ENCODE data around the gene EIF5A2. TPM values are rescaled to one million over a fixed set of nuclear protein-coding genes. Genes with fewer than 3 reads are reported as not detected.

The EIF5A2 gene
- polyA plus RNA-seq, 1 donor from 2014 or later = 0.94 TPM

DNA sequence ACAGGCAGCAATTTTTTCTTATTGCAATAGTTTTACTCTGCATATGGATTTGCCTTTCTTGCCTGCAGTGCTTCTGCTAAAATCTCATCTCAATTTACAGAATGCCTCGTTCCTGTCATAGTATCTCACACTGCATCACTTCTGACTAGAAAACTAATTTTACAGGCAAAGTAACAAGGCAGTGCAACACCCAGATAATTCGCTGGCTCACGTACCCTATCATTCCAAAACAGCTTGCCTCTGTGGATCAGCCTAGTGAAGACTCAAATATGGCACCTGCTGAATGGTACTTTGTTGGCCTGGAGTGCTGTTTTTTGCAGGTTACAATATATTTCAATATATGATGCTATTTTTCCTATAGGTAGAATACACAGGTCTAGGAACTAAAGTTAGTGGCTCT, 5.3 kb downstream of the EIF5A2 start:
- H3K27me3 ChIP-seq (ENCODE audit: insufficient read depth, low read depth, low read length) = peaks cover 6% of the 10 kb centered on the region
- H3K79me2 ChIP-seq (replicated peaks; ENCODE audit: insufficient read depth, low read length) = no peaks in the 10 kb centered on the region
- H3K4me3 ChIP-seq (ENCODE audit: low read length) = no peak overlapping the region
- no peak overlapping the region for H3K9ac ChIP-seq (ENCODE audit: low read length)
- no peaks in the 10 kb centered on the region for H3K9me3 ChIP-seq (ENCODE audit: low read length)
- no peak overlapping the region for H3K27ac ChIP-seq (ENCODE audit: low read length)
- TF ChIP-seq, protein P1, sequence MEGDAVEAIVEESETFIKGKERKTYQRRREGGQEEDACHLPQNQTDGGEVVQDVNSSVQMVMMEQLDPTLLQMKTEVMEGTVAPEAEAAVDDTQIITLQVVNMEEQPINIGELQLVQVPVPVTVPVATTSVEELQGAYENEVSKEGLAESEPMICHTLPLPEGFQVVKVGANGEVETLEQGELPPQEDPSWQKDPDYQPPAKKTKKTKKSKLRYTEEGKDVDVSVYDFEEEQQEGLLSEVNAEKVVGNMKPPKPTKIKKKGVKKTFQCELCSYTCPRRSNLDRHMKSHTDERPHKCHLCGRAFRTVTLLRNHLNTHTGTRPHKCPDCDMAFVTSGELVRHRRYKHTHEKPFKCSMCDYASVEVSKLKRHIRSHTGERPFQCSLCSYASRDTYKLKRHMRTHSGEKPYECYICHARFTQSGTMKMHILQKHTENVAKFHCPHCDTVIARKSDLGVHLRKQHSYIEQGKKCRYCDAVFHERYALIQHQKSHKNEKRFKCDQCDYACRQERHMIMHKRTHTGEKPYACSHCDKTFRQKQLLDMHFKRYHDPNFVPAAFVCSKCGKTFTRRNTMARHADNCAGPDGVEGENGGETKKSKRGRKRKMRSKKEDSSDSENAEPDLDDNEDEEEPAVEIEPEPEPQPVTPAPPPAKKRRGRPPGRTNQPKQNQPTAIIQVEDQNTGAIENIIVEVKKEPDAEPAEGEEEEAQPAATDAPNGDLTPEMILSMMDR (IDR thresholded peaks at IDR 0.05; ENCODE audit: poor library complexity, severe bottlenecking) = no peak
- H3F3A ChIP-seq (ENCODE audit: insufficient read depth, low read length, poor library complexity, severe bottlenecking) = no peaks in the 10 kb centered on the region
- H3K9me2 ChIP-seq (ENCODE audit: insufficient read depth, low read length) = no peaks in the 10 kb centered on the region
- no peak overlapping the region for H2AFZ ChIP-seq (ENCODE audit: low read depth, low read length)
- no peaks in the 10 kb centered on the region for H3K36me3 ChIP-seq (ENCODE audit: insufficient read depth, low read length)
- H4K20me1 ChIP-seq (ENCODE audit: insufficient read depth) = no peaks in the 10 kb centered on the region
- H3K4me2 ChIP-seq (ENCODE audit: low read length) = no peak overlapping the region

DNA sequence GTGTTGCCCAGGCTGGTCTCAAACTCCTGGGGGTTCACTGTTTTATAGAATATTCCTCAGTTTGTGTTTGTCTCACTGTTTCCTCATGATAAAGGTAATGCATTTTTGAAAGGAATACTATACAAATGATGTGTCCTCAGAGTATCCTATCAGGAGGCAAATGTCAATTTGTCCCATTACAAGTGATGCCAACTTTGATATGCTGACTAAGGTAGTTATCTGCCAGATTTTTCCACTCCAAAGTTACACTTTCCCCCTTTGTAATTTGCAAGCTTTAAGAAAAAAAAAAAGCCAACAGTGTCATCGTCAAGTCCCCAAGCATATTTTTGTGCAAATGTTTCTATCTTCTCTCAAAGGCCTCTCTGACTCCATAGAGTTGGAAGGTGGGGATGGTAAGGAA, 9.0 kb downstream of the EIF5A2 start:
- H3K9me2 ChIP-seq (ENCODE audit: insufficient read depth, low read length) = no peaks in the 10 kb centered on the region
- TF ChIP-seq TAF1 (IDR thresholded peaks at IDR 0.05; ENCODE audit: low read depth) (no peak), RAD21 (conservative IDR thresholded peaks at IDR 0.05) (no peak), POLR2AphosphoS5 (IDR thresholded peaks at IDR 0.05) (no peak), EP300 (conservative IDR thresholded peaks at IDR 0.05; ENCODE audit: poor library complexity, severe bottlenecking) (no peak), SMC3 (conservative IDR thresholded peaks at IDR 0.05; ENCODE audit: poor library complexity) (no peak), MXI1 (conservative IDR thresholded peaks at IDR 0.05; ENCODE audit: poor library complexity, severe bottlenecking) (no peak), EZH2 (IDR thresholded peaks at IDR 0.05; ENCODE audit: borderline replicate concordance, insufficient read depth, low read length, poor library complexity, severe bottlenecking) (no peak)
- TF ChIP-seq, protein P2, sequence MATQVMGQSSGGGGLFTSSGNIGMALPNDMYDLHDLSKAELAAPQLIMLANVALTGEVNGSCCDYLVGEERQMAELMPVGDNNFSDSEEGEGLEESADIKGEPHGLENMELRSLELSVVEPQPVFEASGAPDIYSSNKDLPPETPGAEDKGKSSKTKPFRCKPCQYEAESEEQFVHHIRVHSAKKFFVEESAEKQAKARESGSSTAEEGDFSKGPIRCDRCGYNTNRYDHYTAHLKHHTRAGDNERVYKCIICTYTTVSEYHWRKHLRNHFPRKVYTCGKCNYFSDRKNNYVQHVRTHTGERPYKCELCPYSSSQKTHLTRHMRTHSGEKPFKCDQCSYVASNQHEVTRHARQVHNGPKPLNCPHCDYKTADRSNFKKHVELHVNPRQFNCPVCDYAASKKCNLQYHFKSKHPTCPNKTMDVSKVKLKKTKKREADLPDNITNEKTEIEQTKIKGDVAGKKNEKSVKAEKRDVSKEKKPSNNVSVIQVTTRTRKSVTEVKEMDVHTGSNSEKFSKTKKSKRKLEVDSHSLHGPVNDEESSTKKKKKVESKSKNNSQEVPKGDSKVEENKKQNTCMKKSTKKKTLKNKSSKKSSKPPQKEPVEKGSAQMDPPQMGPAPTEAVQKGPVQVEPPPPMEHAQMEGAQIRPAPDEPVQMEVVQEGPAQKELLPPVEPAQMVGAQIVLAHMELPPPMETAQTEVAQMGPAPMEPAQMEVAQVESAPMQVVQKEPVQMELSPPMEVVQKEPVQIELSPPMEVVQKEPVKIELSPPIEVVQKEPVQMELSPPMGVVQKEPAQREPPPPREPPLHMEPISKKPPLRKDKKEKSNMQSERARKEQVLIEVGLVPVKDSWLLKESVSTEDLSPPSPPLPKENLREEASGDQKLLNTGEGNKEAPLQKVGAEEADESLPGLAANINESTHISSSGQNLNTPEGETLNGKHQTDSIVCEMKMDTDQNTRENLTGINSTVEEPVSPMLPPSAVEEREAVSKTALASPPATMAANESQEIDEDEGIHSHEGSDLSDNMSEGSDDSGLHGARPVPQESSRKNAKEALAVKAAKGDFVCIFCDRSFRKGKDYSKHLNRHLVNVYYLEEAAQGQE (IDR thresholded peaks at IDR 0.05; ENCODE audit: borderline replicate concordance) = no peak
- H2AFZ ChIP-seq (ENCODE audit: low read depth, low read length) = no peak overlapping the region
- no peaks in the 10 kb centered on the region for H3K36me3 ChIP-seq (ENCODE audit: insufficient read depth, low read length)
- no peak overlapping the region for H3K27ac ChIP-seq (ENCODE audit: low read length)
- H3K4me2 ChIP-seq (ENCODE audit: low read length) = no peak overlapping the region
- no peak overlapping the region for H3K4me3 ChIP-seq (ENCODE audit: low read length)
- H3K9ac ChIP-seq (ENCODE audit: low read length) = no peak overlapping the region
- H4K20me1 ChIP-seq (ENCODE audit: insufficient read depth) = no peaks in the 10 kb centered on the region
- no peaks in the 10 kb centered on the region for H3K79me2 ChIP-seq (replicated peaks; ENCODE audit: insufficient read depth, low read length)
- no peaks in the 10 kb centered on the region for H3K27me3 ChIP-seq (ENCODE audit: insufficient read depth, low read depth, low read length)
- peaks cover 4% of the 10 kb centered on the region for H3K9me3 ChIP-seq (ENCODE audit: low read length)
- no peaks in the 10 kb centered on the region for H3F3A ChIP-seq (ENCODE audit: insufficient read depth, low read length, poor library complexity, severe bottlenecking)

DNA sequence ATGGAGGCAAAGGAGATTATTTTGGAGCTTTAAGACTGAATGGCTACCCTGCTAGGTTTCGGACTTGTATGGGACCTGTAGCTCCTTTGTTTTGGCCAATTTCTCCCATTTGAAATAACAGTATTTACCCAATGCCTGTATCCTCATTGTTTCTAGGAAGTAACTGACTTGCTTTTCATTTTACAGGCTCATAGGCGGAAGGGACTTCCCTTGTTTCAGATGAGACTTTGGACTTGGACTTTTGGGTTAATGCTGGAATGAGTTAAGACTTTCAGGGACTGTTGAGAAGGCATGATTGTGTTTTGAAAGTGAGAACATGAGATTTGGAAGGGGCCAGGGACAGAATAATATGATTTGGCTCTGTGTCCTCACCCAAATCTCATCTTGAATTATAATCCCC, 10.5 kb downstream of the EIF5A2 start:
- no peak for TF ChIP-seq EZH2 (IDR thresholded peaks at IDR 0.05; ENCODE audit: borderline replicate concordance, insufficient read depth, low read length, poor library complexity, severe bottlenecking)
- TF ChIP-seq, protein P1 (IDR thresholded peaks at IDR 0.05; ENCODE audit: poor library complexity, severe bottlenecking) = no peak
- no peak for TF ChIP-seq SMC3 (conservative IDR thresholded peaks at IDR 0.05; ENCODE audit: poor library complexity)
- no peak for TF ChIP-seq TAF1 (IDR thresholded peaks at IDR 0.05; ENCODE audit: low read depth)
- TF ChIP-seq RAD21 (conservative IDR thresholded peaks at IDR 0.05) = no peak
- no peak for TF ChIP-seq EP300 (conservative IDR thresholded peaks at IDR 0.05; ENCODE audit: poor library complexity, severe bottlenecking)
- TF ChIP-seq MXI1 (conservative IDR thresholded peaks at IDR 0.05; ENCODE audit: poor library complexity, severe bottlenecking) = no peak
- TF ChIP-seq, protein P2 (IDR thresholded peaks at IDR 0.05; ENCODE audit: borderline replicate concordance) = no peak
- no peak for TF ChIP-seq POLR2AphosphoS5 (IDR thresholded peaks at IDR 0.05)
- no peaks in the 10 kb centered on the region for H4K20me1 ChIP-seq (ENCODE audit: insufficient read depth)
- H3K27me3 ChIP-seq (ENCODE audit: insufficient read depth, low read depth, low read length) = no peaks in the 10 kb centered on the region
- H3K27ac ChIP-seq (ENCODE audit: low read length) = no peak overlapping the region
- H3K9ac ChIP-seq (ENCODE audit: low read length) = no peak overlapping the region
- H3K9me2 ChIP-seq (ENCODE audit: insufficient read depth, low read length) = no peaks in the 10 kb centered on the region
- H3K4me3 ChIP-seq (ENCODE audit: low read length) = no peak overlapping the region
- H3K36me3 ChIP-seq (ENCODE audit: insufficient read depth, low read length) = no peaks in the 10 kb centered on the region
- no peaks in the 10 kb centered on the region for H3F3A ChIP-seq (ENCODE audit: insufficient read depth, low read length, poor library complexity, severe bottlenecking)
- no peaks in the 10 kb centered on the region for H3K79me2 ChIP-seq (replicated peaks; ENCODE audit: insufficient read depth, low read length)
- H2AFZ ChIP-seq (ENCODE audit: low read depth, low read length) = no peak overlapping the region
- no peak overlapping the region for H3K4me2 ChIP-seq (ENCODE audit: low read length)
- peaks cover 4% of the 10 kb centered on the region for H3K9me3 ChIP-seq (ENCODE audit: low read length)
